Activated CD8-positive, alpha-beta memory T cell treated with anti-CD3 and anti-CD28 coated beads, Interleukin-2, amount 50 U/mL, for 24 hours (primary cell): ENCODE measurements around the gene CXCL8.
"Not testable (repeated sequence)": the region's sequence is repeated elsewhere in the genome, so short reads cannot be mapped to it uniquely, and the experiment has no call there.

Source experiments
- DNase-seq: peaks from one replicate; pipeline ENCODE4 v3.0.0-alpha.2; 2020; ENCODE audit errors: extremely low read depth

The CXCL8 gene

DNA sequence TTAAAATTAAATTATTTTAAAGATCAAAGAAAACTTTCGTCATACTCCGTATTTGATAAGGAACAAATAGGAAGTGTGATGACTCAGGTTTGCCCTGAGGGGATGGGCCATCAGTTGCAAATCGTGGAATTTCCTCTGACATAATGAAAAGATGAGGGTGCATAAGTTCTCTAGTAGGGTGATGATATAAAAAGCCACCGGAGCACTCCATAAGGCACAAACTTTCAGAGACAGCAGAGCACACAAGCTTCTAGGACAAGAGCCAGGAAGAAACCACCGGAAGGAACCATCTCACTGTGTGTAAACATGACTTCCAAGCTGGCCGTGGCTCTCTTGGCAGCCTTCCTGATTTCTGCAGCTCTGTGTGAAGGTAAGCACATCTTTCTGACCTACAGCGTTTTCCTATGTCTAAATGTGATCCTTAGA lies at the start of gene CXCL8:
TSS of gene CXCL8 (plus strand) at position 217 of the 426 bp plus-strand sequence. CDS start at position 307, 90 bp downstream.
- no peak for DNase-seq

DNA sequence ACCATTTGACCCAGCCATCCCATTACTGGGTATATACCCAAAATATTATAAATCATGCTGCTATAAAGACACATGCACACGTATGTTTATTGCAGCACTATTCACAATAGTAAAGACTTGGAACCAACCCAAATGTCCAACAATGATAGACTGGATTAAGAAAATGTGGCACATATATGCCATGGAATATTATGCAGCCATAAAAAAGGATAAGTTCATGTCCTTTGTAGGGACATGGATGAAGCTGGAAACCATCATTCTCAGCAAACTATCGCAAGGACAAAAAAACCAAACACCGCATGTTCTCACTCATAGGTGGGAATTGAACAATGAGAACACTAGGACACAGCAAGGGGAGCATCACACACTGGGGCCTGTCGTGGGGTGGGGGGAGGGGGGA lies 49.2 kb upstream of the CXCL8 start:
- DNase-seq = not testable (repeated sequence)

DNA sequence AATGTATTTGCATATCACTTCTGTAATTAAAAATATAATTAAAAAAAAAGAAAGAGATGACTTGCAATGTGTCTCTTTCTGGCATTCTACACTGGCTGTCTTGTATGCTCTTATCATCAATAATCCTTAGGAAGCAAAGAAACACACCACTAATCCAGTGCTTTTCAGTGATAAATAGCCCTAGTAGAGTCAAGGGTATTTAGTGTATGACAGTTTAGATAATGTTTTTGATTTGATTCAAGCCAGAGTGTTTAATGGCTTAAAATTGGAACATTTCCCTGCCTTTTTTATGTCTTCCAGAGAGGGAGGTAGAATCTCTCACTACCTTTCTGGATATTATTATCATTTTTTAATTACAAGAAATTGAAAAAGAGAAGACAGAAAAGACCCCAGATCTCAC lies 48.6 kb upstream of the CXCL8 start:
- no peak for DNase-seq

DNA sequence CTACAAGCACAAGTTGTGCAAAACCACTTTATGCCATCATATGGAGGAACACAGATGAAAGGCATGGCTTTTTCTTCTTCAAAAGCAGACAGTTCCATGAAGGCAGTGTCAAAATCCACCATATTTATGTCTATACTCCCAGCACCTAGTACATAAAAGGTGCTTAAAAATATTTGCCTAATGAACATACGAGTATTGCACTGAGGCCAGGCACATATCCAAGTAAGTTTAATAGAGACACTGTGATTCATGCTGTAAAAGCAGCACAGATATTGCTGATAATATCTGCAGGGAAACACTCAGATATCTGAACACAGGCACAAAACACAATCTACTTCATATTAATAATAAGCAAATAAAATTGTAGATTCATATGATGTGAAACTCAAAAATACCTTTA lies 48.1 kb upstream of the CXCL8 start:
- DNase-seq = no peak

DNA sequence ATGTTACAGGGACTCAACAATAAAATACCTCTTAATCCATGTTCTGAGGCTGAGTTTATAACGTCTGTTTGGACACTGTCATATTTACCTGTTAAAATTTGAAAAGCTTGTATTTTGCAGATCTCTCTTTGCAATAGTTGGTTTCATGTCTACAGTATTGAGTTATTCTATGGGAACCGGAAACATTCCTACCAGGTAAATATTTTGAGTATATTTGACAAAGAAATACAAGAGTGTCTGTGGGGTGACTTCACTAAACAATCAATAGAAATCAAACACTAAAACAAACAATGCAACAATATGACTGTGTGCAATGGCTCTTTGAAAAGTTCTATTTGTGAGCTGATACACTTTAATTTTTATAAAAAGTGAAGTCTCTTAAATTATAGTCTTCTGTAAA lies 47.7 kb upstream of the CXCL8 start:
- no peak for DNase-seq

DNA sequence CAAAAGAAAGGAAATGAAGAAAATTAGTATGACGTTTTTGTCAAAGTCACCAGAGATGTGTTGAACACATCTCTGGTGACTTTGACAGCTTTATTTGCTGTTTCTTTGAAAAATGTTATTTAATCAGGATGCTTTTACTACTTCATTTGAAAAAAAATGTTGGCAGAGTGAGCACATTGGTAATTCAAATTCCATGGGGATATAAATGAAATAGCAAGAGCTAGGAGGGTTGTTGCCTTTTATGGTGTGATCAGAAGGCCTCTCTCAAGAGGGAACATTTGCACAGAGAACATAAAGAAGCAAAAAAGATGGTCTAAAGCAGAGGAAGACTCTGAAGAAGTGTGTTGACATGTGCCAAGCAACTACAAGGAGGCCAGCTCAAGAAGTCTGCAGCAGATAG lies 46.6 kb upstream of the CXCL8 start:
- DNase-seq = no peak

DNA sequence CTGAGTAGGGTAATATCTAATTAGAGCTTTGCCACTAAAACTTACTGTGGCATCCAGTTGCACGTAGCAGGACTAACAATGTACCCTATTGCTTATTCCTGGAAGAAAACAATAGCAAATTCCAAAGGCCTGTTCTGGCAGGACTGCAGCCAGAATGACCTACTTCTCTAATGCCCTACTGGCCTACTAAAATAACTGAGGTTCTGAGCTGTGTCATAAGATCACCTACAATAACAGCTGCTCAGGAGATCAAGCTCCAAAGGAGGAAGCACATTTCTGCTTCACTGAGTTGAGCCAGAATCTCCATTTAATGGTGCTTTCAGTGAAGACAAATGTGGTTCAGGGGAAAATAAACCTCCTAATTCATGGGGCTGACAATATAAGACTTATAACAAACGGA lies 42.2 kb upstream of the CXCL8 start:
- no peak for DNase-seq

GRCh38 chr4:73701116-73701515 lies 39.3 kb upstream of the CXCL8 start:
- DNase-seq = no peak

DNA sequence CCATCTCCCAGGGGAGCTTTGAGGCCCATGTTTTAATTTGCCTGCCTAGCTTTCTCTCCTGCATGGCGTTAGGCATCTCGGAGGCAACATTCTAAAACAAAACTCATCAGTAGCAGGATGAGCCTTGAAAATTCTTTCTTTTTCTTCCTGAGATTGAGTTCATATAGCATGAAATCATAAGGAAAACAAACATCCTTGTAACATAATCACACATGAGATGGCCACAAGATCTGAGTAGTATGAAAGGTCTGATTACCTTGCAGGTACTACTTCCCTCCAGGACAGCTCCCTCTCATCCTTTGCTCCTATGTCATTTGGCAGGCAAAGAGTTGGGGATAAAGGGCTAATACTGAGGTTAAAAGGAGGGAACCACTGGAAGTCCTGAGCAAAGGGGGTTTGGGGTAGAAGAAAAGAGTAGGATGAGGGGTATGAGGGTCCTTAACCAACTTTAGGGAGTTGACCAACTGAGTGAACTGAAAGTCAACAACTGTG lies 37.5 kb upstream of the CXCL8 start:
- DNase-seq = no peak

- no peak for DNase-seq
Measured at GRCh38 chr4:73703320-73703719, 37.0 kb upstream of the CXCL8 start.

DNA sequence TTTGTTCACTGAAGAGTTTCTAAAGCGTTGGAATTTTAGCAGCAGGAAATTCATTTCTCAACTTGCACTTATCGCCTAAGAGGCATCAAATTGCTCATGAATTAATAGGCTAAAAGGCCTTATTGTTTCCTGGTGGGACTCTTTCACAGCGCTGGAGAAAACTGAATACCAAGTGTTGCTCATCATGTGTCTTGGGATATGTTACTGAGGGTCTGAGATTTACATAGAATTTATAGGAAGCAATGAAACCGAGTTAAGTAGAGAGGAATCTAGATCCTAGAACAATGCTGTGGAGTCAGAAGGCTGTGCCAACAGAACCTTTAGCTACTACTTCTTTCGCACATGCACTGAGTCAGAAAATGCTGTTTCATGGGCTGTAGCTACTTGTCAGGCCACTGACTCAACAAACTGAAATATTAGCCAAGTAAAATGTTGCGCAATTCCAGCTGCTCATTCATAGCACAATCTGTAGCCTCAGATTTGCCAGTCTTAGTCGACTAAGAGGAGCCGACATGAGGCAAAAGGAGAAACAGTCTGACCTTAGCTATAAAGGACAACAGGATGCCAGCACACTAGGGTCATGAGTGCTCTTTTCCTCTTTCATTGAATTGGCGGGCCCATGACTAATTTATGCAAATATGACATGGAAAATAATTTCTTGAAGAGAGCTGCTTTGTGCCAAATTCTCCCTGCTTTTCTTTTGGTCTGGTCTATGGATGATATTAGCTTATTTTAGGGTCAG lies 35.9 kb upstream of the CXCL8 start:
- DNase-seq = no peak

DNA sequence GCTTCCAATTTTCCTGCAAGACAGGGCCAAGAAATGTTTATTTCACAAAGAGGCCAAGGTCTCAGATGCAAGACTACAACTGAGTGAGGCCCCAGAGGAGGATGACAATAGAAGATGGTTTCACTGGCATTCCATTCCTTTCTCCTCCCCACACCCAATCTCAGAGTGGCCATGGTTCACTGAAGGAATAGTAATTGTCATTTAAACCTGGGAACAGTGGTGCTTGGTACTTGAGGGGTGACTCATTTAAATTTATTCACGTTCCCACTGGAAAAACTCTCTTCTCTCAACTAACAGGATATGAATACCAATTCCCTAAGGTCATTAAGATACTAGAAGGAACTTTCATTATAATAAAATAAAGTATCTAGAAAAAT lies 35.3 kb upstream of the CXCL8 start:
- DNase-seq = no peak

- no peak for DNase-seq
Measured at GRCh38 chr4:73705721-73706120, 34.6 kb upstream of the CXCL8 start.

GRCh38 chr4:73706811-73707210 lies 33.6 kb upstream of the CXCL8 start:
- DNase-seq = no peak

DNA sequence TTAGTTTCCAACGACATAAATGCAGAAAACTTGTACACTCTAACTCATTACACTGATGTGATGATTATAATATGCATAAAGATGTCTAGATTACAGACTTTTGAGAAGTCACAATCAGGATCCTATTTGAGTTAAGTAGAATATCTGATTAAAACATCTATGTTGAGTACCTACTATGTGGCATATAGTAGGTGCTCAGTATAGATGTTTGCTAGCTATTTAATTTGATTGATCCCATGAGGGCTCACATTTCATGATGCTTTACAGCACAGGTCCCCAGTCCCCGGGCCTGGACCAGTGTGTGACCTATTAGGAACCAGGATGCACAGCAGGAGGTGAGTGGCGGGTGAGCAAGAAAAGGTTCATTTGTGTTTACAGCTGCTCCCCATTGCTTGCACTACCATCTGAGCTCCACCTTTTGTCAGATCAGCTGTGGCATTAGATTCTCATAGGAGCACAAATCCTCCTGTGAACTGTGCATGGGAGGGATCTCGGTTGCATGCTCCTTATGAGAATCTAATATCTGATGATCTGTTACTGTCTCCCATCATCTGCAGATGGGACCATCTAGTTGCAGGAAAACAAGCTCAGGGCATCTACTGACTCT lies 33.0 kb upstream of the CXCL8 start:
- no peak for DNase-seq

DNA sequence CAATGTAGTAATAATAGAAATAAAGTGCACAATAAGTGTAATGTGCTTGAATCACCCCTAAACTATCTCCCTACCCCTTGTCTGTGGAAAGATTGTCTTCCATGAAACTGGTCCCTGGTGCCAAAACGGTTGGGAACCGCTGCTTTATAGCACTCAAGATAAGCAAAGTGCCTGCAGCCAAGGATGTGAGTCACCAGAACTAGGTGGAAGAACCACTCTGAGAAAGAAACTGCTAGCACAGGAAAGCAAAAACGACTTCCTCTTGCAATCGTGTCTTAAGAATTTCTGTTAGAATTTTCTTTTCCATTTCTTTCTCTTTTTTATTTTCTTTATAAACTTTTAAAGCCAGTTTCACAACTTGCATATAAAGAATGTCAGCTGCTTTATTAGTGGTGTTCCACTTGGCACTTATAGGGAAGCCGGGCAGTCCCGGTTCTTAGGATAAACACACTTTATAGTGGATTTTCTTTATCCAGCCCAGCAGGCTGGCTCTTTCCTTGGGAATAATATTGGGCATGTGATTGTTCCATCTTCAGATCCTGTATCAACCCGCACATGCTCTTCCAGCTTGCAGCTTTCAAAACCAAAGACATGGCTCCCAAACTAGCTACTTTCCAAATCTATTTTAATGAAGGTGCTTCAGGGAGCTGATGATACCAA lies 32.3 kb upstream of the CXCL8 start:
- no peak for DNase-seq

GRCh38 chr4:73709451-73710033 lies 30.8 kb upstream of the CXCL8 start:
- DNase-seq = no peak

- DNase-seq = no peak
Measured at GRCh38 chr4:73710094-73710493, 30.3 kb upstream of the CXCL8 start.

- no peak for DNase-seq
Measured at GRCh38 chr4:73711989-73712388, 28.4 kb upstream of the CXCL8 start.

DNA sequence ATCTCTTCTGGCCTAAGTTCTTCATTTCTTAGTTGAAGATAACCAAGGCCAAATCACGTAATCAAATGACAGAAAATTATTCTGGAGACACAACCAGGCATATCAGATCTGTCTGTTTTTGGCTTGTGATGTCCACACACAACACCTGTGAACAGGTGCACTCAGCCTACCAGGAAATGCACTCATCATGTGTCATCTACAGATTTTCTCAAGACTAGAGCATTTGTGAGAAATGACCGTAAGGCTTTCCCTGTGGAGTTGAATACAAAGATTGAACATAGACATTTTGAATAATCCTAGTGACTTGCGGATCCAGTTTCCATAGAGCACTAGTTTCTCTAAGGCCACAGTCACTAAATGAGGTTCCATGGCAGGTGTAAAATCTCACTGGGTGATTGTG lies 26.7 kb upstream of the CXCL8 start:
- DNase-seq = no peak

GRCh38 chr4:73714647-73715046 lies 25.7 kb upstream of the CXCL8 start:
- DNase-seq = no peak

DNA sequence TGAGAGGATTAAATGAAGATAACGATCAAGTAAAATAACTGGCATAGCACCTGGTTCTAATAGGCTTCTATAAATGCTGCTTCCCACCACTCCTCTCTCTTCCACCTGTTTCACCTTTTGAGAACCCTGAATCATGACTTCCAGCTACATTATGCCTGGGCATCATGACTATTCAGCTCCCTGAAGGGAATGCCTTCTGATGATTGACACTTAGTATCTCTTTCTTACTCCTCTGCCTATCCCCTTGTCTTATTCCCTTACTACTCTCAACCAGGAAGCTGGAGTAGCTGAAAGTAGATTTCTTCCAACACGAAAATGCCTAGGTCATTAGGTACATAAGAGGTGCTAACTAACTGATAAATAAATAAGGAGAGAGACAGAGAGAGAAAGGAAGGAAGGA lies 24.7 kb upstream of the CXCL8 start:
- DNase-seq = no peak
